ENCODE results near the gene ACOX3. TPM values are rescaled to one million over a fixed set of nuclear protein-coding genes. Genes with fewer than 3 reads are reported as not detected.

ACOX3 gene
- total RNA-seq, 1 donor from 2014 or later: 29.9 TPM

GRCh38 chr4:8323947-8324555 is 116.5 kb downstream of the ACOX3 start:
- DNase-seq (ENCODE audit: low read depth, low spot score): no peak

- DNase-seq (ENCODE audit: low read depth, low spot score): no peak
These were observed 117.5 kb downstream of the ACOX3 start for GRCh38 chr4:8322794-8323704.

GRCh38 chr4:8321771-8322170 is 118.8 kb downstream of the ACOX3 start:
- DNase-seq (ENCODE audit: low read depth, low spot score): no peak

GRCh38 chr4:8321220-8321619 is 119.3 kb downstream of the ACOX3 start:
- no peak for DNase-seq (ENCODE audit: low read depth, low spot score)

- DNase-seq (ENCODE audit: low read depth, low spot score): no peak
These were observed 120.2 kb downstream of the ACOX3 start for GRCh38 chr4:8320386-8320750.

GRCh38 chr4:8319731-8320385 is 120.7 kb downstream of the ACOX3 start:
- DNase-seq (ENCODE audit: low read depth, low spot score): no peak

GRCh38 chr4:8319061-8319460 is 121.5 kb downstream of the ACOX3 start:
- no peak for DNase-seq (ENCODE audit: low read depth, low spot score)

GRCh38 chr4:8318509-8318908 is 122.0 kb downstream of the ACOX3 start:
- DNase-seq (ENCODE audit: low read depth, low spot score): no peak

- DNase-seq (ENCODE audit: low read depth, low spot score): no peak
These were observed 123.0 kb downstream of the ACOX3 start for GRCh38 chr4:8317474-8317873.

- no peak for DNase-seq (ENCODE audit: low read depth, low spot score)
These were observed 123.6 kb downstream of the ACOX3 start for GRCh38 chr4:8316911-8317351.

Other genes with a start within 250 kb of the ACOX3 start
- 145 and 203 TPM in 2 replicates for gene SH3TC1, start 241.4 kb downstream of the ACOX3 start, total RNA-seq
- 3.3 and 6.5 TPM in 2 replicates for gene HTRA3, start 171.0 kb downstream of the ACOX3 start, total RNA-seq
- gene TRMT44, start 54 bp upstream of the ACOX3 start, total RNA-seq: 12.7 and 17.0 TPM in 2 replicates
- not detected in 2 replicates for gene GPR78, start 139.7 kb upstream of the ACOX3 start, total RNA-seq
- not detected in 2 replicates for gene CPZ, start 152.0 kb upstream of the ACOX3 start, total RNA-seq

Data from pulmonary artery endothelial cell (primary cell).